Fibroblast of mammary gland (primary cell): Measurements from ENCODE around the gene ALG14.

ENCODE experiments used
- DNase-seq: peaks from one replicate; pipeline ENCODE4 v3.0.0-alpha.2; 2010; ENCODE audit warnings: low read depth
- H3K4me3 ChIP-seq: 2 replicates; pipeline ENCODE4 v1.5.1; 2011; ENCODE audit warnings: low read depth, mild to moderate bottlenecking, low read length, moderate library complexity; ENCODE audit not compliant: control insufficient read depth
- CTCF ChIP-seq: conservative IDR thresholded peaks from 2 replicates; pipeline ENCODE4 v1.5.1; 2011; ENCODE audit warnings: low read depth, low read length, inconsistent platforms; ENCODE audit not compliant: control insufficient read depth, insufficient read depth

Gene ALG14

GRCh38 chr1:94929351-94930217 is 143.2 kb downstream of the ALG14 start:
- TF ChIP-seq CTCF, result no peak
- no peak for DNase-seq
- H3K4me3 ChIP-seq, result no peak overlapping the region

DNA sequence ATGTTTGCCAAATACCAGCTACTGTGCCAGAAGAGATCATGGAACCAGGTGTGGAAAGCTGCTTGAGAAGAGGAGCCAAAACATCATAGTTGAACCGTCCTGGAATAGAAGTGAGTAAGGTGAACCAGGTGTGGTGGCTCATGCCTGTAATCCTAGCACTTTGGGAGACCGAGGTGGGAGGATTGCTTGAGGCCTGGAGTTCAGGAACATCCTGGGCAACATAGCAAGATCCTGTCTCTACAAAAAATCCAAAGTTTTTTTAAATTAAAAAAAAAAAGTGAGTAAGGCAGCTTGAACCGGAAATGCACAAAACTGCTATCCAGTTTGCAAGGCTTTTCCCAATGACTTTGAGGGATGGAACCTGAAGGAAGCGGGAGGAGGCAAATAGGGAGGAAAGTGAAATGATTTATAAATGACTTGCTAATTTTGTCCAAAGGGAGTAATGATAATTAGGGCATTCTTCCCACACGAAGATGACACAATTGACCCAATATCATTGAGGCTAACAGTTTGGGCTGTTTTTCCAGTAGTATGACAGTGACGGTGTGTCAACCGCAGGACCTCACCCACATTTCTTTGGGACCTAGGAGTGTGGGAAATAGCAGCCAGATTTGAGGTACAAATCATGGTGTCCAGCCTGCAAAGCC is 144.3 kb downstream of the ALG14 start:
- DNase-seq, result no peak
- H3K4me3 ChIP-seq, result peak overlapping the region; percentile 60
- no peak for TF ChIP-seq CTCF

DNA sequence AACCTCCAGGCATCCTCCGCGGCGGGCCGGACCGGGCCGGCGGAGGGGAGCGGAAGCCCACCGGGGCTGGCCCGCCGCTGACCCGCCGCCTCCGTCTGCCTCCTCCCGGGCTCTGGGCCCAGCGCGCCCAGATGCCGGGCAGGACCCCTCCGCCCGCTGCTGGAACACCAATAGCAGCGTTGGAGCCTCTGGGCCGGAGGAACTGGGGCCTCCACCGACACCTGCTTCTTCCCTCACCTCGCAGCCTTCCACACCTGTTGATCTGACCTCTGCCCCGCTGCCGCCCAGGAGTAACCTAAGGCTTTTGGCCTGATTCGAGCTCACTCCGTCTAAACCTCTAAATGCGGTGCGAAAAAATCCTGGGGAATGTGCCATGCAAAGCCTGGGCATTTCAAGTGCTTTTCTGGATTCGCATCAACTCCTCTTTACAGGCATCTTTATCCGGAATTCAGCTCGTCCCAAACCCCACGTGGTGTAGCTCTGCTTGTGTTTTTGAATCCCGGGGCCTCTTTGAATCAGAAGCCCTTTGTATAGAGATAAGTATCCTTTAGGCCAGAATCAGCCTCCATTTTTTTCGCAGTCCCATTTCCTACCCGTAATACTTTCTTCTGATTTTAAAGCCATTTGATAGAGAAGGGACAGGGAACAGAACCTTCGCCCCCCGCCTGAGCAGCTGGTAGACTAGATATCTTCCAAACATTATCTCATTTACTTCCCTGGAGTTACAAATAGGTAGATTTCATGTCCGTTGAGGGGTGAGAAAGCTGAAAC is 145.2 kb downstream of the ALG14 start:
- peak overlapping the region; percentile 60 for H3K4me3 ChIP-seq
- no peak for TF ChIP-seq CTCF
- DNase-seq, result peak; percentile 61

GRCh38 chr1:94926915-94927404 is 145.8 kb downstream of the ALG14 start, which contains the start of gene CNN3:
Gene CNN3, minus strand, starts transcription at chr1:94927110. Its CDS starts 216 bp downstream, at chr1:94926894.
- DNase-seq, result peak; percentile 86
- no peak for TF ChIP-seq CTCF
- H3K4me3 ChIP-seq, result peak within 1 kb of the TSS; percentile 94

- peak overlapping the region; percentile 94 for H3K4me3 ChIP-seq
- DNase-seq, result peak; percentile 45
- peak; percentile 21 for TF ChIP-seq CTCF
Observed at GRCh38 chr1:94926126-94926914, 146.4 kb downstream of the ALG14 start.
